ENCODE measurements around the gene PLB1.
"Not testable (repeated sequence)": the region's sequence is repeated elsewhere in the genome, so short reads cannot be mapped to it uniquely, and the experiment has no call there.

PLB1 gene

GRCh38 chr2:28654663-28655320, 158.9 kb downstream of the PLB1 start:
- in situ Hi-C loops (cut with MboI; ENCODE audit: low sequenced_read_pairs): no loop called here

DNA sequence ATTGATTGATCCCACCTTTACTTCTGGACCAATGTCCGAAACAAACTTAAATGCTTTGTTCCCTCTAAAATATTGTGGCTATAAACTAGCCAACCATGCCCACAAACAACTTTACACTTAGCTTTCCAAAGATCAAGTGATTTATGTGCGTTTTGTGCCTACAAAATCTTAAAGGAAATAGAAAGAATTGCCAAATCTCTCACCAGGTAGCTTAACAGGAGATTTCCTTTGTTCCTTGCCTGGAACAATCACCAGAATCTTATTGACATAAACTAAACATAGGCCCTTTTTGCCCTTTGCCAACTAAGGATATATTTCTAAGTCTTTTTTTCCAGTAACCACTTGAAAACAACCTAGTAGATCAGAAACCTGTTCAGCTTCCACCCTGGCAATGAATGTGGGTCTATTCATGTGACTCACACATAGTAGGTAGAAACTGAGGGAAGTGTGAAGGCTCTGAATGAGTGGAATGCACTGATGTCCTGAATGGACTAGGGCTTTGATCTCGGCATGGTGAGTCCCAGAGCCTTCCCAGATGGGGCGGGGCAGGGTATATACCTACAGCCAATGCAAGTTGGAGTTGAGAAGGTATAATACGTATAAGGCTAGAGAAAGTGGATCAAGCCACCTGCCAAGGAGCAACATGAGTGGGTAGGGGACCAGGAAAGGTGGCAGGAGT, 161.2 kb downstream of the PLB1 start:
- in situ Hi-C loops (cut with MboI; ENCODE audit: low sequenced_read_pairs): no loop called here

DNA sequence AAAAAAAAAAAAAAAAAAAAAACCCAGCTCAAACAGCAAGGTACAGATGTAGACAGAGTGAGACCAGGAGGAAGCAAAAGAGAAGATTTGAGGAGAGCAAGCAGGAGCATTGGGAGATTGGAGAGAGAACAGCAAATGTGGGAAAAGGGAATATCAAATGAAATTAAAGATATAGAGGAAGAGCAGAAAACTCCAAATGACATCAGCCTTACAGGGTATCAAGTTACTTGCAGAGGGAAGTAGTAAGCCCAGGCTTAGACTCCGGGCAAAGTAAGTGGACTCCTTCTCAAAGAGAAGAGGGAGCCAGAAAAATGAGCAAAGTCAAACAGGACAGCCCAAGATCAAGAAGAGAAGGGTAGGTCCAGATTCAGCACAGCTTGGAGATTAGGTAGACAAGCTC, 162.5 kb downstream of the PLB1 start:
- in situ Hi-C loops (cut with MboI; ENCODE audit: low sequenced_read_pairs): no loop called here

DNA sequence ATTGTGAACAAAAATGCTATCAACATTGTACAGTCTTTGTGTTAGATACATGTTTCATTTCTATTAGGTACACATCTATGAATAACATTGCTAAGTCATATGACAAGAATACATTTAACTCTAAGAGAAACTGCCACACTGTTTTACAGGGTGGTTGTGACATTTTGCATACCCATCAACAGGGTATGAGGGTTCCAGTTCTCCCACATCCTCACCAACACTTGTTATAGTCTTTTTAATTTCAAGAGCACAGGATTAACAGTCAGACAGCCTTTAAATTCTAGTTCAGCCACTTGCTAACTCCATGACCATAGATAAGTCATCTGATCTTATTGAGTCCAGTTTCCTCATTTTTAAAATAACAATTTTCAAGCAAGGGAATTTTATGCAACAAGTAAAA, 163.3 kb downstream of the PLB1 start:
- in situ Hi-C loops (cut with MboI; ENCODE audit: low sequenced_read_pairs): no loop called here

GRCh38 chr2:28661589-28662001, 165.7 kb downstream of the PLB1 start:
- in situ Hi-C loops (cut with MboI; ENCODE audit: low sequenced_read_pairs): no loop called here

DNA sequence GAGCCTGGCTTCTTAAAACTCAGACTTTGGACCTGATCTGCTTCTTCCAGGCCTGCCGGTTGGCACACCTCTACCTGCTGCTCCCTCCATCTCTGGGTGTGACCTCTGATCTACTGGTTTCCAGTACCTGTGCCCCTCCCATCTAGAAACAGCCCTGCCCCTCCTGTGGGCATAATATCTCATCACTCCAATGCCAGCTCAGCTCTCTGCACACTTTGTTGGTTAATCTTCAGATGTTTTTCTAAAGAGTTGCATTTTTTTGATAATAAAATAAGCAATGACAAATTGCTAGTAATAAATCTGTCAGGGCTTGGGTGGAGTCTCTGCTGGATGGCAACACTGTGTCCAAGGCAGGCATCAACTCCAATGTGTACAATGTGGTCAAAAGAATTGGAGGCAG, 166.2 kb downstream of the PLB1 start:
- in situ Hi-C loops (cut with MboI; ENCODE audit: low sequenced_read_pairs): no loop called here

- in situ Hi-C loops (cut with MboI; ENCODE audit: low sequenced_read_pairs): no loop called here
Observed at GRCh38 chr2:28662468-28663181, 166.8 kb downstream of the PLB1 start.

GRCh38 chr2:28663359-28663758, 167.5 kb downstream of the PLB1 start:
- in situ Hi-C loops (cut with MboI; ENCODE audit: low sequenced_read_pairs): no loop called here

DNA sequence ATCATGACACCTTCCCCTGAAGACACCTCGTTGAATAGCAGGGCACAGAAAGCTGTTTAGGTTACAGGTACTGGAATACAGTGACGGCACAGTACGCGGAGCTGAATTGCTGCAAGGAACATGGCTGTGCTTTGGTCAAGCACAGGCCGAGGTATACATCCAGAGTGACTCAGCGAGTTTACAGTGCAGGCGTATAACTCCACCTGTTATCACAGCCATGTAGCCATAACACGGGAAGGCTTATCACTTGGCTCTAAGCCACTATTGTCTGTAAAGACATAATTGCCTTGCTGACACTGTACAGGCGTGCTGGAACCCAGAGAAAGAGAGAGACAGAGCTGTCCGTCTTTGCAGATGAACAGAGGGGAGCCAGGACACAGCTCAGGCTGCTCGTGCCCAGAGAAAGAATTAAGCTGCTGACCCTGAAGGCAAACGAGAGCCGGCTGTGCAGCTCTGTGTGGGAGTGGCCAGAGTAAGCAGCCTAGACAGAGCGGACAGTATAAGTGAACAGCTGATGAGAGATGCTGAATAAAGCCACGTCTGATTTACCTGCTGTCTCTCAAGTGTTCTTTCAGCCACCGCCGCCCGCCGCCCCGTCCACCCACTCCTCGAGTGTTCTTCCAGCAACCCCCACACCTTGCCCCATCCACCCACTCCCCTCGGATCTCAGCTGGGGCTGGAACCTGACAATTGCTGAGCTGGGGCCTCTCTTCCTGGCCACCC, 168.4 kb downstream of the PLB1 start:
- in situ Hi-C loops (cut with MboI; ENCODE audit: low sequenced_read_pairs): no loop called here

DNA sequence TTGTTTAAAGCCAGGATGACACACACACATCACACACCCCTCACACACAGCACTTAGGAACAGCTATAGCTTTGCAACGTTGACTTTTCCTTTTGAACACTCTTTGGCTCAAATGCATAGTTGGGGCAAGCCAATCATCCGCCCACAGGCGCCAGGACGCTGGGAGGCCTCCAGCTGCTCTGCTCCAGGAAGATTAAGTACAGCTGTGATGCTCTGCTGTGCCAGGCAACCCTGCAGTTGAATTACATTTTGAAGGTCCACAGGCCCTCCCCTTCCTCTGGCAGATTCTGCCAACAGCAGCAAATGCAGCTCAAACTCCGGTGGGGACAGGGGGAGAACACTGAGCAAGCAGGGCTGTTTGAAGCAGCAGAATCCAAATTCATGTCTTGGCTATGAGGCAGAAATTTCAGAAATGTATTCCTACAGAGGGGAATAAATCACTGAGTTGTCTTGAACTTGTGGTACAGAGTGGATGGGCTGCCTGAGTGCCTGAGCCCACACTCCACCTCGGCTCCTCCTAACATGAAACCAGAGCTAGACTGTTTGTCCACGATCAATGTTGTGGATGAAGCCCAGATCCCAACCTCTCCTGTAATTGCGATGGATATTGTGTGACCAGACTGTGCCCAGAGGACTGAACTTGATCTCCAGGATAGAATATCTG, 169.3 kb downstream of the PLB1 start:
- in situ Hi-C loops (cut with MboI; ENCODE audit: low sequenced_read_pairs): no loop called here

DNA sequence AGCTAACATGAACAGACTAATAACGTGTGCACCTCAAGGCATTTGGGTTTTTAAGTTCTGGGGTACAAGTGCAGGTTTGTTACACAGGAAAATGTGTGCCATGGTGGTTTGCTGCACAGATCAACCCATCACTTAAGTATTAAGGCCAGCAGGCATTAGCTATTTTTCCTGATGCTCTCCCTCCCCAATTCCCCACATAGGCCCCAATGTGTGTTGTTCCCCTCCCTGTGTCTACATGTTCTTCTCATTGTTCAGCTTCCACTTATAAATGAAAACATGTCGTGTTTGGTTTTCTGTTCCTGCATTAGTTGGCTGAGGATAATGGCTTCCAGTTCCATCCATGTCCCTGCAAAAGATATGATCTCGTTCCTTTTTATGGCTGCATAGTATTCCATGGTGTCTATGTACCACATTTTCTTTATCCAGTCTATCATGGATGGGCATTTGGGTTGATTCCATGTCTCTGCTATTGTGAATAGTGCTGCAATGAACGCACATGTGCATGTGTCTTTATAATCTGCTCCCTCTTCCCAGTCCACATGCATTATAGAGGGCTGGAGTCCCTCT, 170.0 kb downstream of the PLB1 start:
- in situ Hi-C loops (cut with MboI; ENCODE audit: low sequenced_read_pairs): not testable (repeated sequence)

DNA sequence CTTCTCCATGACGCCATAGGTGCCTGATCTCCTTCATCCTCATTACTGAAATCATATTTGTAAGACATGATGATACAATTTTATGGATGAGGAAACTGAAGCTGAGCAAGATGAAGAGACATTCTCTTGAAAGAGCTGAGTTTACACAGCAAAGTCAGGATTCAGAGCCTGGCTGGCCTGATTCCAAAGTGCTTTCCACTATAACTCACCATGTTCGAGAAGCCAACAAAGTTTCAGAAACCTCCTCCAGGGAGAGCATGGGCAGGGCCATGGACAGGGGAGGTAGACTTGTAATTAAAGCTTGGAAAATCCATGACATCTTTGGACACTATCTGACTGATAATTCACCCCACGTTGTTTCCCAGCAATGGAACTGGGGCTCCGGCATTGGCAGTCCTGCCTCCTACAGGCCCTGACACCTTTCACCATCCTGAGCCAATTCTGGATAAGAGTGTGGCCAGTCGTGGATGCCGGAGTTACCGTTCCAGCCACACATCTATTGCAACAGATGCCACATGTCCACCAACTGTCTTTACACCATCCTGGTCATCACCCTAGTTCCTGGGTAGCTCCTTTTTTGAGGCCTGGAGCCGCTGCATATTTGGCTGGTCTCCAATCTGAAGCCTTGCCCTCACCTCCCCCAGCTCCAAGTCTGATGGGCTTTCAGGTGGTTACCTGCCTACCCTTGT, 170.8 kb downstream of the PLB1 start:
- in situ Hi-C loops (cut with MboI; ENCODE audit: low sequenced_read_pairs): no loop called here

DNA sequence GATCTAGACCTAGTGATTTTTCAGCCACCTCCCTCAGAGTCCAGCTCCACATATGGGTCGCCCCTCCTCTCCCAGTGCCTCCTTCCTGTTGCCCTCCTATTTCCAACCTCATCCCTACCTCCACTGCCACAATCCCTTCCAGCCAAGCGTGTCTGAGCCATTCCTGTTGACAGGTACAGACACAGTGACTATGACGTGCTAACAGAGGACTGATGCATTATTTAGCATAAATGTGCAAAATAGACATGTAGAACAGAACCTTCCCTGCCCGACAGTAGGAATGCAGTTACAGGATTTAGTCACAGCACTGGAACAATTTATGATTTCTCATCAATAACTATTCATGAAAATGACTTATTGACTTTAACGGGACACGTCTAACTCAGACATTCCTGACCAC, 171.4 kb downstream of the PLB1 start:
- in situ Hi-C loops (cut with MboI; ENCODE audit: low sequenced_read_pairs): no loop called here

DNA sequence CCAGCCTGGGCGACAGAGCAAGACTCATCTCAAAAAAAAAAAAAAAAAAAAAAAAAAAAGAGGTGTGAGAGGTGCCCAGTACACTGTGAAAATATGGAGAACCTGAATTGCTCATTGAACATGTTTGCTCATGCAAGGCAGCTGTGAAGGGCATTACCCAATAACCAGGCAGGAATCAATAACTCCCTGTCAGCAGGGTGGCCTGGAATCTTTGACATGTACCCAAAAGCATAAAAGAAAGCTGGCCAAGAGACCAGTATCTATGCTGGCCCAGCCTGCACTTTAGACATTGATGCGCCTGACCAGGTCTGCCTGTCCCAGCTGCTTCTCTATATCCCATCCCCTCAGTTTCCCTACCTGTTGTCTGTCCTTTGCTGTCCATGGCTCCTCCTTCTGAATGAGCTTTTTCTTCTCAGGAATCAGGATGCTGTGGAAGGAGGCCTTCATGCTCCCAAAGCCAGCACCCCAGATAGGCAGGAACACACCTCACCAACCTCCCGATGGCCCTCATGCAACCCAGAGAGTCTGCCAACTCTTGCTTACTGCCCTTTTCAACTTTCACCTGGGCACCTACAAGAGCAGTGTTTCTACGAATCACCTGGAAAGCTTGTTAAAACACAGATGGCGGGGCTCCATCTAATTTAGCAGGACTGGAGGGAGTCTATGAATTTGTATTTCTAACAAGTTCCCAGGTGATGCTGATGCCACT, 172.4 kb downstream of the PLB1 start:
- in situ Hi-C loops (cut with MboI; ENCODE audit: low sequenced_read_pairs): no loop called here

DNA sequence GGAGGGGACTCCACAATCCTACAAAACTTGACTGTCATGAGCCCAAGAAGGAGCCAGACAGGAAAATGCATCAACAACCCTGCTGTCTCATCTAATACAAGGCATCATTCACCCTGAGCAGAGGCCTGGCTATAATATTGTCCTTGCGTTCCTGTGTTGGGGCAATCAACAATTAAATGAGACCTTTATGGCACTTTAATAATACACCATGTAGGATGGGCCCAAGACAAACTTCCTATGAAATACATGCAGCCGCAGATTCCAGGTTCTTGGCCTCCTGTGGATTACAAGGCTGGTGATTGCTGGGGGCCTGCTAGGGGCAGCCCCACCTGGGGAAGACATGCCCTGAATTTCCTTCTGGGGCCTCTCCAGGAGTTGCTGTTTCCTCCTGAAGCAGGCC, 173.0 kb downstream of the PLB1 start:
- in situ Hi-C loops (cut with MboI; ENCODE audit: low sequenced_read_pairs): no loop called here

GRCh38 chr2:28670856-28671255, 175.0 kb downstream of the PLB1 start:
- in situ Hi-C loops (cut with MboI; ENCODE audit: low sequenced_read_pairs): no loop called here

DNA sequence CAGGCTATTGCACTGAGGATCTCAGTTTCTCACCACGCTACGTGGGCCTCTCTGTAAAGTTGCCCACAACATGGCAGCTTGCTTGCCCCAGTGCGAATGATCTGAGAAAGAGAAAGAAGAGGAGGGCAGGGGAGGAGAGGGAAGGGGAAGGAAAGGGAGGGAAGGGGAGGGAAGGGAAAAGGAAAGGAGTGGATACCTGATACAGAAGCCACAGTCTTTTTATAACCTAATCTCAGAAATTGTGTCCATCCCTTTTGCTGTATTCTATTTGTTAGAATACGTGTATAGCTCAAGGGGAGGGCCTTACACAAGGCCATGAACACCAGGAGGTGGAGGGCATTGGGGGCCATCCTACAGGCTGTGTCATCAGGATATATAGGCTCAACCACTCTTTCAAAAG, 177.5 kb downstream of the PLB1 start:
- in situ Hi-C loops (cut with MboI; ENCODE audit: low sequenced_read_pairs): no loop called here

GRCh38 chr2:28674062-28674712, 178.3 kb downstream of the PLB1 start:
- in situ Hi-C loops (cut with MboI; ENCODE audit: low sequenced_read_pairs): no loop called here

GRCh38 chr2:28674713-28675068, 178.8 kb downstream of the PLB1 start:
- in situ Hi-C loops (cut with MboI; ENCODE audit: low sequenced_read_pairs): no loop called here
